ENCODE results near the gene UMAD1. TPM values are rescaled to one million over a fixed set of nuclear protein-coding genes. Genes with fewer than 3 reads are reported as not detected.

UMAD1 gene
- total RNA-seq, 1 donor from 2014 or later = 21.6 TPM

DNA sequence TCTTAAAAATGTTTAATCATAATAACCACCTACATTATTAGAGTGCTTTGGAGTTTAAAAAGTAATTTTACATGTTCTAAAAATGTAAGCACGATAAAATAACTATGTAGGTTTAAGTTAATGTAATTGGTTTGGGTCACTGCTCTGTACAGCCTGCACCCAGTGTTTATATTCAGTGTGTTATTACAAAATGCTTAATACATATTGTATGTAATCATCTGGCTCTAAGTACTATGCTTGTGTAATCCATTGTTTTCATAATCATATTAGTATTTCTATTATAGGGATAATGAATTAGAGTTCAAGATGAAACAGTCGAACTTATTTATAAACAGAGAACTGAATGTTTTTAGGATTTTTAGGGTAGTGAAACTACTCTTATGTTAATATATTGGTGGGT lies 64.8 kb downstream of the UMAD1 start:
- H3K36me3 ChIP-seq = no peaks in the 10 kb centered on the region
- TF ChIP-seq, protein P1, sequence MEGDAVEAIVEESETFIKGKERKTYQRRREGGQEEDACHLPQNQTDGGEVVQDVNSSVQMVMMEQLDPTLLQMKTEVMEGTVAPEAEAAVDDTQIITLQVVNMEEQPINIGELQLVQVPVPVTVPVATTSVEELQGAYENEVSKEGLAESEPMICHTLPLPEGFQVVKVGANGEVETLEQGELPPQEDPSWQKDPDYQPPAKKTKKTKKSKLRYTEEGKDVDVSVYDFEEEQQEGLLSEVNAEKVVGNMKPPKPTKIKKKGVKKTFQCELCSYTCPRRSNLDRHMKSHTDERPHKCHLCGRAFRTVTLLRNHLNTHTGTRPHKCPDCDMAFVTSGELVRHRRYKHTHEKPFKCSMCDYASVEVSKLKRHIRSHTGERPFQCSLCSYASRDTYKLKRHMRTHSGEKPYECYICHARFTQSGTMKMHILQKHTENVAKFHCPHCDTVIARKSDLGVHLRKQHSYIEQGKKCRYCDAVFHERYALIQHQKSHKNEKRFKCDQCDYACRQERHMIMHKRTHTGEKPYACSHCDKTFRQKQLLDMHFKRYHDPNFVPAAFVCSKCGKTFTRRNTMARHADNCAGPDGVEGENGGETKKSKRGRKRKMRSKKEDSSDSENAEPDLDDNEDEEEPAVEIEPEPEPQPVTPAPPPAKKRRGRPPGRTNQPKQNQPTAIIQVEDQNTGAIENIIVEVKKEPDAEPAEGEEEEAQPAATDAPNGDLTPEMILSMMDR (IDR thresholded peaks at IDR 0.05) = no peak
- no peak for DNase-seq
- no peaks in the 10 kb centered on the region for H3K27me3 ChIP-seq (ENCODE audit: low read depth)
- peaks cover 9% of the 10 kb centered on the region for H3K4me1 ChIP-seq
- no peaks in the 10 kb centered on the region for H3K9me3 ChIP-seq
- no peak overlapping the region for H3K27ac ChIP-seq
- no peak for ATAC-seq
- H3K4me3 ChIP-seq = no peak overlapping the region
- intact Hi-C loops (cut with DNase I) = no loop called here

GRCh38 chr7:7706101-7706511 lies 65.6 kb downstream of the UMAD1 start:
- DNase-seq (no peak), ATAC-seq (no peak)
- intact Hi-C loops (cut with DNase I) = no loop called here
- H3K9me3 ChIP-seq = no peaks in the 10 kb centered on the region
- H3K36me3 ChIP-seq = no peaks in the 10 kb centered on the region
- H3K27me3 ChIP-seq (ENCODE audit: low read depth) = no peaks in the 10 kb centered on the region
- H3K4me1 ChIP-seq = peaks cover 9% of the 10 kb centered on the region
- no peak overlapping the region for H3K27ac ChIP-seq
- no peak overlapping the region for H3K4me3 ChIP-seq
- TF ChIP-seq, protein P1 (IDR thresholded peaks at IDR 0.05) = no peak

GRCh38 chr7:7706556-7707172 lies 66.1 kb downstream of the UMAD1 start:
- Histone ChIP-seq H3K4me1 (peaks cover 9% of the 10 kb centered on the region), H3K4me3 (no peak overlapping the region), H3K9me3 (no peaks in the 10 kb centered on the region), H3K27me3 (ENCODE audit: low read depth) (no peaks in the 10 kb centered on the region), H3K27ac (no peak overlapping the region), H3K36me3 (no peaks in the 10 kb centered on the region)
- TF ChIP-seq, protein P1 (IDR thresholded peaks at IDR 0.05) = no peak
- ATAC-seq = no peak
- DNase-seq = no peak
- intact Hi-C loops (cut with DNase I) = no loop called here

GRCh38 chr7:7707246-7707645 lies 66.7 kb downstream of the UMAD1 start:
- H3K9me3 ChIP-seq = no peaks in the 10 kb centered on the region
- no peak overlapping the region for H3K4me3 ChIP-seq
- H3K4me1 ChIP-seq = peaks cover 9% of the 10 kb centered on the region
- DNase-seq = no peak
- ATAC-seq = no peak
- intact Hi-C loops (cut with DNase I) = no loop called here
- H3K27ac ChIP-seq = no peak overlapping the region
- H3K36me3 ChIP-seq = no peaks in the 10 kb centered on the region
- H3K27me3 ChIP-seq (ENCODE audit: low read depth) = no peaks in the 10 kb centered on the region
- TF ChIP-seq, protein P1 (IDR thresholded peaks at IDR 0.05) = no peak

DNA sequence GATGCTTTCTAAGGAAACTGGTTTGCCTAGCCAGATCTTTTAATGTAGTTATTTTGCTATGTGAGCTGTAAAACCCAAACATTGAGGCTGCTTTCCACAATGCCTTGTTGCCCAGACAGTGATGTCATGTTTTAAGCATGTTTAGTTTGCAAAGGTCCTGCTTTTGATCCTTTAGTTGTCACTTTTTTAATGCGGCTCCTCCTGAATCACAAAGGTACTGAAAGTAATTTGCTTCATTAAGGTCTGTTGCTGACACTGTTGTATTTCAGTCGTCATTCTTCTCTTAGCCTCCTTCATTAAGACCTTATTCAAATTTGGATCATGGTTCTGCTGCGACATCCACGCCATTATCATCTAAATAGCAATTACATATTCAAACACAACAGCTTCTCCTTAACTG lies 67.3 kb downstream of the UMAD1 start:
- no peak overlapping the region for H3K27ac ChIP-seq
- intact Hi-C loops (cut with DNase I) = no loop called here

More for the DNA sequence above, 67.3 kb downstream of the UMAD1 start:
- H3K27me3 ChIP-seq (ENCODE audit: low read depth) = no peaks in the 10 kb centered on the region
- DNase-seq (no peak), ATAC-seq (no peak)
- no peak overlapping the region for H3K4me3 ChIP-seq
- no peaks in the 10 kb centered on the region for H3K36me3 ChIP-seq
- TF ChIP-seq, protein P1 (IDR thresholded peaks at IDR 0.05) = no peak
- H3K4me1 ChIP-seq = peaks cover 9% of the 10 kb centered on the region
- no peaks in the 10 kb centered on the region for H3K9me3 ChIP-seq
